Smooth muscle cell (in vitro differentiated cells): ENCODE data around the gene CCIN. TPM values are rescaled to one million over a fixed set of nuclear protein-coding genes. Genes with fewer than 3 reads are reported as not detected.
A peak's percentile ranks its signal among the peaks of the same experiment; 100 is the strongest.

Source experiments
- DNase-seq: peaks from one replicate; lab custom pipeline; 2025; ENCODE audit not compliant: unreplicated experiment; lab: John Stamatoyannopoulos, UW
- H2AFZ ChIP-seq: fragments of 200-600 bp; sonication (generic); 2 replicates; pipeline ENCODE4 v1.6.0; 2016; ENCODE audit warnings: antibody characterized with exemption, low read depth, mild to moderate bottlenecking
- H3F3A ChIP-seq: fragments of 200-600 bp; sonication (generic); 2 replicates; pipeline ENCODE4 v1.6.0; 2017; ENCODE audit warnings: antibody characterized with exemption, low read depth
- H3K27ac ChIP-seq: fragments of 200-600 bp; sonication (generic); 2 replicates; pipeline ENCODE4 v1.5.1; 2016; ENCODE audit warnings: low read depth, mild to moderate bottlenecking
- H3K27me3 ChIP-seq: fragments of 200-600 bp; sonication (generic); 2 replicates; pipeline ENCODE4 v1.6.1; 2016; ENCODE audit warnings: low read depth, mild to moderate bottlenecking
- H3K36me3 ChIP-seq: fragments of 200-600 bp; sonication (generic); 2 replicates; pipeline ENCODE4 v1.5.1; 2016; ENCODE audit warnings: low read depth
- H3K4me1 ChIP-seq: fragments of 200-600 bp; sonication (generic); 2 replicates; pipeline ENCODE4 v1.5.1; 2016; ENCODE audit warnings: low read depth
- H3K4me2 ChIP-seq: fragments of 200-600 bp; sonication (generic); 2 replicates; pipeline ENCODE4 v1.6.0; 2016; ENCODE audit warnings: mild to moderate bottlenecking
- H3K4me3 ChIP-seq: fragments of 200-600 bp; sonication (generic); 2 replicates; pipeline ENCODE4 v1.5.1; 2016; ENCODE audit warnings: mild to moderate bottlenecking
- H3K79me2 ChIP-seq: fragments of 200-600 bp; sonication (generic); 2 replicates; pipeline ENCODE4 v1.6.0; 2016; ENCODE audit warnings: low read depth, mild to moderate bottlenecking
- H3K9ac ChIP-seq: fragments of 200-600 bp; sonication (generic); 2 replicates; pipeline ENCODE4 v1.6.0; 2016; ENCODE audit warnings: low read depth
- H3K9me3 ChIP-seq: fragments of 200-600 bp; sonication (generic); replicated peaks from 2 replicates; pipeline ENCODE4 v1.5.1; 2016; ENCODE audit warnings: low read depth
- H4K20me1 ChIP-seq: fragments of 200-600 bp; sonication (generic); 2 replicates; pipeline ENCODE4 v1.6.0; 2016; ENCODE audit warnings: low read depth
- CTCF ChIP-seq: fragments of 200-600 bp; sonication (generic); IDR thresholded peaks from 2 replicates; pipeline ENCODE4 v1.5.1; 2017; ENCODE audit warnings: borderline replicate concordance, mild to moderate bottlenecking, antibody characterized with exemption; ENCODE audit not compliant: insufficient read depth, poor library complexity, severe bottlenecking
- WGBS: methylation state at CpG from one replicate; pipeline ENCODE4 v1.1.7; 2016; ENCODE audit warnings: low lambda C conversion rate; 5-methylcytosine and 5-hydroxymethylcytosine counted together
- polyA plus RNA-seq: library from polyadenylated mRNA; unstranded; fragments of >200 nt; fragmentation: Nextera tagmentation; extraction: Ambion mirVana; gene quantifications from 2 replicates; pipeline ENCODE4 v1.2.1, GENCODE V29; 2016
- total RNA-seq: library from RNA; depleted of rRNA; stranded (reverse); fragments of >200 nt; gene quantifications from 2 replicates; pipeline ENCODE4 v1.2.3, GENCODE V29; 2014

The CCIN gene
- total and polyA plus RNA-seq, 2 experiments from 2014 or later, result 0.31 to 1.3 TPM

DNA sequence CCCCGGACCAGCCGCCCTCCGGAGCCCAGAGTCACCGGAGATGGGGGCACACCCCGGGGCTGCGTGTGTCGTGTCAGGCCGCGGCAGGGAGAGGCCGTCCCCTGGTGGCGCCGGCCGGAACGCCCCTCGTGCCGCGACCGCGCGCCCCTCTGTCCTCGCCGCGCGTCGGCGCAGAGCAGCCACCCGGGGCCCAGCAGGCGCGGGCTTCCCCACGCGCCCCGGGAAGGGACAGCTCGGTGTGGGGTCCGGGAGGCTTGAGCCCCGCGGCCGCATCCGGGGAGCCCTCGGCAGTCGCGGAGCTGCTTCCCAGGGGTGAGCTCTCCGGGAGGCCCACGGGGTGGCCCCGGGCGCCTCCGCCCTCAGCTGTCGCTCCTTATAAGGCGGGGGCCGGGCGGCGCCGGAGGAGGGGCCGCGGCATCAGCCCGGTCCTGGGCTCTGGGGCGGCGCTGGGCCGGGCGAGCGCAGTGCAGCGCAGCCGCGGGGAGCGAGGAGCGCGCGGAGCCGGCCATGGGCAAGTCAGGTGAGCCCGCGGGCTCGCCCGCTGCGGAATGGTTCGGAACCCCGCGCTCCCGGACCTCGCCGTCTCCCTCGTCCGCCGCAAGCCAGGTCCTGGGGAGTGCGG lies 32.8 kb upstream of the CCIN start, which contains the start of gene GLIPR2:
TSS of gene GLIPR2 (plus strand) at position 462 of the 622 bp plus-strand sequence. CDS start at position 508, 46 bp downstream.
- Histone ChIP-seq H3K4me1 (peaks cover 14% of the 10 kb centered on the region), H3K27me3 (no peaks in the 10 kb centered on the region), H3K27ac (no peak within 1 kb of the TSS), H3K79me2 (peaks cover 30% of the 10 kb centered on the region), H3K36me3 (no peaks in the 10 kb centered on the region), H3K4me3 (peak within 1 kb of the TSS; percentile 82), H3K4me2 (peak within 1 kb of the TSS; percentile 99), H4K20me1 (peaks cover 16% of the 10 kb centered on the region), H3K9me3 (no peaks in the 10 kb centered on the region), H3K9ac (peak within 1 kb of the TSS; percentile 57), H3F3A (peaks cover 3% of the 10 kb centered on the region), H2AFZ (peak within 1 kb of the TSS; percentile 84)
- DNase-seq, result no peak
- WGBS, result under 1% methylated on average over 54 of the region's 83 CpGs
- TF ChIP-seq CTCF, result peak; percentile 20

DNA sequence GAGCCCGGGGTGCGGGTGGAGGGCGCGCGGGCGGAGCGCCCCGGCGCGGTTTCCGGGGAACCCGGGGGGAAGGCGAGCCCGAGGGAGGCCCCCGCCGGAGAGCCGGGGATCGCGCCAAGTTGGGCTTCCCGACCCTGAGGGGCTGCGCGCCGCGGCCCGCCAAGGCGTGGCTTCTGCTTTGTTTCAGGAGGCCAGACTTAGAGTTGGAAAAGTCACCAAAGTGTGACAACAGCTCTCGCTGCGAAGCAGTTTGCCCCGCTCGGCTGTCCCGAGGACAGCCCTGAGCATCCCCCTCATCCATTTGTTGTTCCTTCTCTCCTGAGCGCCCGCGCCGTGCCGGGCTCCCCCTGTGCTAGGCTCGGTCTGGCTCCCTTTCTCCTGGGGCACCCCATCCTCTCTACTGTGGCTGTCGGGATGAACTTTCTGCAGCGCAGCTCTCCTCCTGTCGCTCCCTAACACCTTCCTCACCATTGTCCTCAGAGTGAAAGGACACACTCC lies 32.2 kb upstream of the CCIN start:
- Histone ChIP-seq H3F3A (peaks cover 3% of the 10 kb centered on the region), H3K9me3 (no peaks in the 10 kb centered on the region), H3K4me3 (peak overlapping the region; percentile 82), H4K20me1 (peaks cover 16% of the 10 kb centered on the region), H3K9ac (peak overlapping the region; percentile 47), H3K36me3 (no peaks in the 10 kb centered on the region), H3K27ac (no peak overlapping the region), H3K27me3 (no peaks in the 10 kb centered on the region), H3K4me2 (peak overlapping the region; percentile 99), H2AFZ (peak overlapping the region; percentile 84), H3K4me1 (peaks cover 14% of the 10 kb centered on the region), H3K79me2 (peaks cover 30% of the 10 kb centered on the region)
- WGBS, result 1% methylated on average over 39 of the region's 40 CpGs
- no peak for DNase-seq
- TF ChIP-seq CTCF, result no peak

DNA sequence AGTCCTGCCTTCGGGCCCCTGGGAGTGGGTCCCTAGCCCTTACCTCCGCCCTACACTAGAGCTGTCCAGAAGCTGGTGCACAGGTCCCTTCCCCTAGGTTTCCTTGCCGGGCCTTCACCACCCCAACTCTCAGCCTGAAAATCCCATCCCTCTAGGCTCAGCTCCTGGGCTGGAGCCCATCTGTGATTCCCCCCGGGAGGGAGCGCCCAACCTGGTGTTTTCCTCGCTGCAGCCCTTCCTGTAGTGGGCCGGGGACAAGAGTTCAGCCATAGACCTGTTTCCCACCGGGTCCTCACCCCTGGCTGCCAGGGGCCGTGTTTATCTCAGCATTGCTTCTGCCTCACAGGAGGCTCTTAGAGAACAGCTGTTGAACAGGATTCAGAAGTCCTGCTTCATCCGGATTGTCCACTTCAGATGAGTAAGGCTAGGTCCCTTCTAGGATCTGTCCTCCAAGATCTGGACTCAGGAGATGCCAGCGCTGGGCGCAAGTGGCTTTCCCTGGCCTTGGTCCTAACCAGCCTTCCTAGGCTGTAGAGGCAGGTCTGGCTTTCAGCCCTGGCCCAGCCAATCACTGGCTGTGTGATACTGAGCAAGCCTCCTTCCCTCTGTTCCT lies 31.7 kb upstream of the CCIN start:
- Histone ChIP-seq H3K36me3 (no peaks in the 10 kb centered on the region), H2AFZ (peak overlapping the region; percentile 84), H3K79me2 (peaks cover 30% of the 10 kb centered on the region), H3K4me3 (peak overlapping the region; percentile 82), H3K4me1 (peaks cover 14% of the 10 kb centered on the region), H3K27me3 (no peaks in the 10 kb centered on the region), H3K4me2 (peak overlapping the region; percentile 99), H3K9me3 (no peaks in the 10 kb centered on the region), H4K20me1 (peaks cover 16% of the 10 kb centered on the region), H3K27ac (no peak overlapping the region), H3F3A (peaks cover 3% of the 10 kb centered on the region), H3K9ac (no peak overlapping the region)
- no peak for TF ChIP-seq CTCF
- DNase-seq, result no peak
- WGBS, result 33% methylated on average over 12 of the region's 12 CpGs
